GM10266 (cell line): ENCODE measurements around the gene DEFB129.

Experiments used
- DNase-seq: peaks from one replicate; pipeline ENCODE4 v3.0.0; 2012; ENCODE audit errors: extremely low spot score
- TF ChIP-seq, protein P1 (sequence below): IDR thresholded peaks from 2 replicates; pipeline ENCODE4 v1.5.1; 2012; ENCODE audit warnings: mild to moderate bottlenecking, low read depth; ENCODE audit not compliant: control insufficient read depth, insufficient read depth; ENCODE audit errors: missing control alignments

DEFB129 gene

DNA sequence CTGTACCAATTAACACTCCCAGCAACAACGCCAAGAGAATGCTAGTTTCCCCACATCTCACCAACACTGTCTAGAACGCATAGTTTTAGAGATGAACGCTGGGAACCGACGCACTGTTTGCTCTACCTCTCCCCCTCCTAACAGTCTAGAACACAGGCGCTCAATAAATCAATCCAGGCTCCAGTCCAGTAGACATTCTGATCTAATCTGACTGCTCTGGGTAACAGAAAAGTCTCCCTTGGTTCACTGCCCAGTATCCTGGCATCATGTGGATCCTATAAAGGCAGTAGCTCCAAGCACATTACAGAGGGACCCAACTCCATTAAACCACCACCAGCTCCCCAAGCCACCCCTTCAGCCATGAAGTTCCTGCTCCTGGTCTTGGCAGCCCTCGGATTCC, 30.4 kb downstream of the DEFB129 start, which contains the start of gene DEFB132:
Gene DEFB132, plus strand, starts transcription at position 306 of the 400 bp plus-strand sequence. Its CDS starts 55 bp downstream, at position 361.
- TF ChIP-seq, protein P1, sequence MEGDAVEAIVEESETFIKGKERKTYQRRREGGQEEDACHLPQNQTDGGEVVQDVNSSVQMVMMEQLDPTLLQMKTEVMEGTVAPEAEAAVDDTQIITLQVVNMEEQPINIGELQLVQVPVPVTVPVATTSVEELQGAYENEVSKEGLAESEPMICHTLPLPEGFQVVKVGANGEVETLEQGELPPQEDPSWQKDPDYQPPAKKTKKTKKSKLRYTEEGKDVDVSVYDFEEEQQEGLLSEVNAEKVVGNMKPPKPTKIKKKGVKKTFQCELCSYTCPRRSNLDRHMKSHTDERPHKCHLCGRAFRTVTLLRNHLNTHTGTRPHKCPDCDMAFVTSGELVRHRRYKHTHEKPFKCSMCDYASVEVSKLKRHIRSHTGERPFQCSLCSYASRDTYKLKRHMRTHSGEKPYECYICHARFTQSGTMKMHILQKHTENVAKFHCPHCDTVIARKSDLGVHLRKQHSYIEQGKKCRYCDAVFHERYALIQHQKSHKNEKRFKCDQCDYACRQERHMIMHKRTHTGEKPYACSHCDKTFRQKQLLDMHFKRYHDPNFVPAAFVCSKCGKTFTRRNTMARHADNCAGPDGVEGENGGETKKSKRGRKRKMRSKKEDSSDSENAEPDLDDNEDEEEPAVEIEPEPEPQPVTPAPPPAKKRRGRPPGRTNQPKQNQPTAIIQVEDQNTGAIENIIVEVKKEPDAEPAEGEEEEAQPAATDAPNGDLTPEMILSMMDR, result no peak
- no peak for DNase-seq

DNA sequence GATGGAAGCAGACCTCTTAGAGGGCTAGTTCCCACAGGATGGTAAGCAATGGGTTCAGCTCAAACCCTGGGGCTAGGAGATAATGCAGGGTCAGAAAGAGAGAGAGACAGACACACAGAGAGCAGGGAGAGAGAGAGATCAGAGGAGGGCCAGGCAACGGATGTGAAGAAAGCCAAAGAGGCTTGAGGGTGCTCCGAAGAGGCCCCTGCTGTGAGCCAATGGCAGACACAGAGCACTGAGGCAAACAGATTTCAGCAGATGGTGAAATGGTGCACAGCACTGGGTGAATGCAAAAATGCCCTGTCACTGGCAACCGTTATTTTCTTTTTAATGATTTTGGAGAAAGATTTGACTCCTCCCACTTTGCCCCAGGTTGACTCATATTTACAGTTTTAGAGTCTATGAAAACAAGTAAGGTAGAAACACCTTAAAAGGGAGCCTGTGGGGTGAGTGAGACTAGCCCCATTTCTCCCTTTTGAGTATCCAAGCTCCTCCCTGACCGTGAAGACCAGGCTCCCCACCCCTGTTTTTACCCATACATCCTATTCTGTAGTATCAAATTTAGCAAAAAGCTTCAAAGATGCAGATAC, 31.3 kb downstream of the DEFB129 start:
- TF ChIP-seq, protein P1, result no peak
- DNase-seq, result no peak

DNA sequence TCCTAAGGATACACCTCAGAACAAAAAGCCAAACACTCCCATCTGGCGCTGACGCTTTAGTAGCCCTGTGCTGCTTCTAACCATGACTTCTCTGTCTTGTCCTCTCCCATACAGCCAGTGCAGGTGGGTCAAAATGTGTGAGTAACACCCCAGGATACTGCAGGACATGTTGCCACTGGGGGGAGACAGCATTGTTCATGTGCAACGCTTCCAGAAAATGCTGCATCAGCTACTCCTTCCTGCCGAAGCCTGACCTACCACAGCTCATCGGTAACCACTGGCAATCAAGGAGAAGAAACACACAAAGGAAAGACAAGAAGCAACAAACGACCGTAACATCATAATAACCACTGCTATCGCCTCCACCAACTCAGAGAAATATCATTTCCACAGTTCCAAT, 31.9 kb downstream of the DEFB129 start:
- TF ChIP-seq, protein P1, result no peak
- no peak for DNase-seq

DNA sequence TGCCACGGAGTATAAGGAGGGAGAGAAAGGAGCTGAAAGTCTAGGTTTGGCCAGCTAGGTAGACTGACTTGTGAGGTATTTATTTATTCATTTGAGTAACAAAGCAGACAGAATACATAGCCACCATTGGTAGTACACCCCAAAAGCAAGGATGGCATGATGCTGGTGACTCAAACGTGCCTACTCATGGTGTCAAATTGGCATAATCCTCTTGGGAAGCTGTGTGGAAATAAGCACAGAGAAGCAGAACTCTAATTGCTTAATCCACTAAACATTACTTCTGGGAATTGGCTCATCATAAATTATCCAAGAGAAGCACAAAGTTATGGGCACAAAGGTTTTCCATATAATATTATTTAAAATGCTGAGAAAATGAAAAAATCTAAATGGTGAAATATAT, 32.9 kb downstream of the DEFB129 start:
- TF ChIP-seq, protein P1, result no peak
- no peak for DNase-seq

DNA sequence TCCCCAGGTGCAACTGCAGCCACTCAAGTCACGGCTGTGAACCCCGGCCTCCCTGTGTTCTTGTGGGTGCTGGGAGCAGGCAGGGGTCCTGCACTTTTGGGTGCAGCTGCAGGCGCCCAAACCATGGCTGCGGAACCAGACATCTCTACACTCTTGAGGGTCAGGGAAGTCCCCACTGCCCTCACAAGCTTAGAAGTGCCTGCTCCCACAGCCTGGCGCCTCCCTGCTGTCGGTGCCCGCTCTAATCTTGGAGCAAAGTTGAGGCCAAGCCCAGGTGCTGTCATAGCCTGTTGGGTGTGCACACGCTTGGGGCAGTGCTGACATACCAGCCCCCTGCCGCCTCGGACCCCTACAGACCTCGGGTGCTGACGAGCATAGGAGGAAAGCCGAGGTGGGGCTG, 36.6 kb downstream of the DEFB129 start:
- TF ChIP-seq, protein P1, result no peak
- no peak for DNase-seq

DNA sequence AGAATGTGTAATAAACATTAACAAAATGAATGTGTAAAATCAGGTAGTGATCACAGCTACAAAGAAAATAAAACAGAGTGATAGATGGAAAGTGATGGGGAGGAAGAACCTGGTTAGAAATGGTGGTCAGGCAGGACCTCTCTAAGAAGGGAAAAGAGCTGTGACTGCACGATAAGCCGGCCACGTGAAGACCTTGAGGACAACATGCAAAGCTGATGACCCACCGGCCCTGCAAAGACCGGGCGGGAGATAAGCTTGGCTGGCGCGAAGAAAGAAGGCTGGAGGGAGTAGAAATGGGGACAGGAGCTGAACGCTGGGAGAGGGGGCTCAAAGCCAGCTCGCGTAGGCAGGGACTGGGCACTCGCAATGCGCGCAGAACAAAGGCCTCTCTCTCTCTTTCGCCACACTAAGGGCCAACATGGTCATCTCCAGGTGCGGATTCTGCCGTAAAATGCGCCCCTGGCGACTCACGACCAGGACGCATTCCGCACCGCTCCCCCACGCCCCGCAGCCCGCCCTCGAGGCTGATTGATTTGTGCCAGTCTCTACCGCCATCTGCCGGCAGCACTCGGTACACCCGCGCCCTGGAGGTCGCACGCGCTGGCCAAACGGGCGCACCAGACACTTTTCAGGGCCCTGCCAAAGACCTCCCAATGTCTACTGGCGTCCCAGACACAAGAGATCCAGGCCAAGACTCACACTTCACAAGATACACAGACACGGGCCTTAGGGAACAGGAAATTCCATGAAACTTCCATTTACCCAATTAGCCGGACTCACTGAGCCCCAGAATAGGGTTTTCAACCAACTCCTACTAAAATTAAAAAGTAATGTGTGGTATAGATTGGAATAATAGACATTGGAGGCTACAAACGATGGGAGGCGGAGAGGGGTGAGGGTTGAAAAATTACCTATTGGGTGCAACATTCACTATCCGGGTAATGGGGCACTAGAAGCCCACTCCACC, 39.8 kb downstream of the DEFB129 start:
- peak; percentile 88 for DNase-seq

DNA sequence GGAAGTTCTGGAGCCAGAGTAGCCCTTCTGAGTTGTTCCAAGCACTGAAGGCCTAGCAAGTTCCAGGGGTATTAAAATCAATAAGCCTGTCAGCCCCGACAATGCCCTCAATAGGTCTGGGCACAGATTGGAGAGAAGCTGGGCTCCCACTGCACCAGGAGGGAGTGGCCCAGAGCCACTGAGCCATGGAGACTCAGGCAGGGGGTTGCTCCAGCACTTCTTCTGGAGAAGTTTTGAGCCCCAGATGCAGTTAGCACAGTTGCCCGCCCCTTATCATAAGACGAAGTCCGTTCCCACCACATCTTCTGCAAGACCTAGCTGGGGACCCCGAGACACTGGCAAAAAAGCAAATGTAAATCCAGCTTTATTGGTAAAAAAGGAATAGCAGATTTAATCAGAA, 43.5 kb downstream of the DEFB129 start:
- TF ChIP-seq, protein P1, result no peak
- DNase-seq, result no peak

More for the DNA sequence above, 39.8 kb downstream of the DEFB129 start:
- TF ChIP-seq, protein P1, result peak; percentile 97
